Tibial nerve (tissue), 4 donors: ENCODE data around the gene FOXK2. TPM values are rescaled to one million over a fixed set of nuclear protein-coding genes. Genes with fewer than 3 reads are reported as not detected.
A peak's percentile ranks its signal among the peaks of the same experiment; 100 is the strongest.

Experiments used
- DNase-seq, 2 donors: peaks; one replicate each; pipeline ENCODE4 v3.0.0-alpha.2; 2019; ENCODE audit warnings: low spot score in 2 of 2
- H3K27ac ChIP-seq, 4 donors: fragments of 200-600 bp; sonication (generic) in 3 of 4; one replicate each; pipeline ENCODE4 v1.5.1; 2017 to 2019; ENCODE audit warnings: mild to moderate bottlenecking in 1 of 4
- H3K27me3 ChIP-seq, 2 donors: fragments of 200-600 bp; sonication (generic) in 1 of 2; one replicate each; pipeline versions ENCODE4 v1.5.1 to v1.6.0; 2017 to 2019
- H3K36me3 ChIP-seq, 3 donors: fragments of 200-600 bp; sonication (generic); one replicate each; pipeline ENCODE4 v1.5.1; 2018 to 2019
- H3K4me1 ChIP-seq, 4 donors: fragments of 200-600 bp; sonication (generic) in 3 of 4; one replicate each; pipeline ENCODE4 v1.5.1; 2017 to 2019
- H3K4me3 ChIP-seq, 4 donors: fragments of 200-600 bp; sonication (generic) in 3 of 4; one replicate each; pipeline ENCODE4 v1.5.1; 2017 to 2019; ENCODE audit warnings: mild to moderate bottlenecking in 1 of 4, moderate library complexity in 1 of 4
- H3K9me3 ChIP-seq, 4 donors: fragments of 200-600 bp; sonication (generic) in 3 of 4; one replicate each; pipeline ENCODE4 v1.5.1; 2017 to 2019
- EP300 ChIP-seq, 2 donors: sonication (generic); formaldehyde crosslinking; IDR thresholded peaks; one replicate each; pipeline ENCODE4 v1.6.1; 2017; ENCODE audit warnings: antibody characterized with exemption in 2 of 2, mild to moderate bottlenecking in 1 of 2
- POLR2A ChIP-seq, 2 donors: fragments of 450-650 bp; IDR thresholded peaks; one replicate each; pipeline ENCODE4 v1.6.1; 2017; ENCODE audit warnings: antibody characterized with exemption in 2 of 2, mild to moderate bottlenecking in 2 of 2, moderate library complexity in 2 of 2
- WGBS, 2 donors: methylation state at CpG; one replicate each; pipeline ENCODE4 v1.1.5; 2018; 5-methylcytosine and 5-hydroxymethylcytosine counted together
- total RNA-seq, 4 donors: library from RNA; depleted of rRNA; stranded (reverse); fragments of >200 nt; gene quantifications; one replicate each; pipeline ENCODE4 v1.1.0, GENCODE V29; 2016
- TF ChIP-seq, protein P1 (sequence below), 5 experiments: fragments of 200-600 bp in 3 of 5; fragments of 450-650 bp in 2 of 5; sonication (generic) in 3 of 5; IDR thresholded peaks; one replicate each; pipeline ENCODE4 v1.5.1; 2016 to 2019; ENCODE audit warnings: antibody characterized with exemption in 5 of 5, mild to moderate bottlenecking in 3 of 5, moderate library complexity in 2 of 5

Gene FOXK2
- total RNA-seq, 4 donors from 2014 or later, result 29.6 to 65.4 (median 33.3) TPM

DNA sequence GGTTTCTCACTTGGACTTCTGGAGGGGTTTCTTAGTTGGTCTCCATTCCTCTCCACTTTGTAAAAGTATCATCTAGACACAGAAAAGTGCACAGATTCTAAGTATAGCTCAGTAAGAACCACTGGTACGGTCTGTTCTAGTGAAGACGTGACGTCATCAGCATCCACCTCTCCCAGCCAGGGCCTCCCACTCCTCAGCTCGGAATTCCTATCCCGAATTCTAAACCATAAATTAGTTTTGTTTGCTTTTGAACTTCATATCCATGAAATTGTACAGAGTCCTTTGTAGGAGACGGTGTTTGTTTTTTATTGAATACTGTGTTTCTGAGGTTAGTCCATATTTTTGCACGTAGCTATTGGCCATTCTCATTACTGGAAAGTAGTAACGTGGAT lies 25.5 kb downstream of the FOXK2 start:
- peak overlapping the region; percentile 68 to 97 (median 90) for H3K27ac ChIP-seq
- H3K4me1 ChIP-seq, result peaks cover 0 to 92% (median 33%) of the 10 kb centered on the region in 4 donors
- no peaks in the 10 kb centered on the region for H3K36me3 ChIP-seq
- H3K4me3 ChIP-seq, result peak overlapping the region in 2 of 4 donors; percentile 4 to 36
- 37 to 39% methylated on average over 8 of the region's 8 CpGs for WGBS, 2 donors
- DNase-seq, result no peak
- no peaks in the 10 kb centered on the region for H3K27me3 ChIP-seq
- TF ChIP-seq POLR2A (IDR thresholded peaks at IDR 0.05) (no peak), EP300 (IDR thresholded peaks at IDR 0.05) (peak; percentile 50 to 84)
- no peaks in the 10 kb centered on the region for H3K9me3 ChIP-seq

GRCh38 chr17:82547981-82548380 lies 28.4 kb downstream of the FOXK2 start:
- peaks cover 0 to 84% (median 28%) of the 10 kb centered on the region in 4 donors for H3K4me1 ChIP-seq
- TF ChIP-seq POLR2A (IDR thresholded peaks at IDR 0.05) (no peak), EP300 (IDR thresholded peaks at IDR 0.05) (no peak)
- TF ChIP-seq, protein P1, sequence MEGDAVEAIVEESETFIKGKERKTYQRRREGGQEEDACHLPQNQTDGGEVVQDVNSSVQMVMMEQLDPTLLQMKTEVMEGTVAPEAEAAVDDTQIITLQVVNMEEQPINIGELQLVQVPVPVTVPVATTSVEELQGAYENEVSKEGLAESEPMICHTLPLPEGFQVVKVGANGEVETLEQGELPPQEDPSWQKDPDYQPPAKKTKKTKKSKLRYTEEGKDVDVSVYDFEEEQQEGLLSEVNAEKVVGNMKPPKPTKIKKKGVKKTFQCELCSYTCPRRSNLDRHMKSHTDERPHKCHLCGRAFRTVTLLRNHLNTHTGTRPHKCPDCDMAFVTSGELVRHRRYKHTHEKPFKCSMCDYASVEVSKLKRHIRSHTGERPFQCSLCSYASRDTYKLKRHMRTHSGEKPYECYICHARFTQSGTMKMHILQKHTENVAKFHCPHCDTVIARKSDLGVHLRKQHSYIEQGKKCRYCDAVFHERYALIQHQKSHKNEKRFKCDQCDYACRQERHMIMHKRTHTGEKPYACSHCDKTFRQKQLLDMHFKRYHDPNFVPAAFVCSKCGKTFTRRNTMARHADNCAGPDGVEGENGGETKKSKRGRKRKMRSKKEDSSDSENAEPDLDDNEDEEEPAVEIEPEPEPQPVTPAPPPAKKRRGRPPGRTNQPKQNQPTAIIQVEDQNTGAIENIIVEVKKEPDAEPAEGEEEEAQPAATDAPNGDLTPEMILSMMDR (IDR thresholded peaks at IDR 0.05), result no peak

GRCh38 chr17:82548681-82549303 lies 29.3 kb downstream of the FOXK2 start:
- Histone ChIP-seq H3K4me1 (peaks cover 0 to 84% (median 31%) of the 10 kb centered on the region in 4 donors), H3K9me3 (no peaks in the 10 kb centered on the region), H3K27ac (peak overlapping the region; percentile 24 to 97 (median 71)), H3K4me3 (no peak overlapping the region), H3K27me3 (no peaks in the 10 kb centered on the region), H3K36me3 (no peaks in the 10 kb centered on the region)
- WGBS, 2 donors, result 31 to 32% methylated on average over 13 to 15 of the region's 15 CpGs
- DNase-seq, result peak in 1 of 2 donors; percentile 48
- TF ChIP-seq POLR2A (IDR thresholded peaks at IDR 0.05), result no peak
- TF ChIP-seq EP300 (IDR thresholded peaks at IDR 0.05), result peak; percentile 70 to 73
- TF ChIP-seq, protein P1 (IDR thresholded peaks at IDR 0.05), result no peak

More at GRCh38 chr17:82547981-82548380, 28.4 kb downstream of the FOXK2 start:
- Histone ChIP-seq H3K36me3 (no peaks in the 10 kb centered on the region), H3K27ac (peak overlapping the region in 3 of 4 donors; percentile 10 to 97 (median 64)), H3K4me3 (no peak overlapping the region), H3K27me3 (no peaks in the 10 kb centered on the region), H3K9me3 (no peaks in the 10 kb centered on the region)
- 94 to 96% methylated on average over 4 of the region's 4 CpGs for WGBS, 2 donors
- no peak for DNase-seq

DNA sequence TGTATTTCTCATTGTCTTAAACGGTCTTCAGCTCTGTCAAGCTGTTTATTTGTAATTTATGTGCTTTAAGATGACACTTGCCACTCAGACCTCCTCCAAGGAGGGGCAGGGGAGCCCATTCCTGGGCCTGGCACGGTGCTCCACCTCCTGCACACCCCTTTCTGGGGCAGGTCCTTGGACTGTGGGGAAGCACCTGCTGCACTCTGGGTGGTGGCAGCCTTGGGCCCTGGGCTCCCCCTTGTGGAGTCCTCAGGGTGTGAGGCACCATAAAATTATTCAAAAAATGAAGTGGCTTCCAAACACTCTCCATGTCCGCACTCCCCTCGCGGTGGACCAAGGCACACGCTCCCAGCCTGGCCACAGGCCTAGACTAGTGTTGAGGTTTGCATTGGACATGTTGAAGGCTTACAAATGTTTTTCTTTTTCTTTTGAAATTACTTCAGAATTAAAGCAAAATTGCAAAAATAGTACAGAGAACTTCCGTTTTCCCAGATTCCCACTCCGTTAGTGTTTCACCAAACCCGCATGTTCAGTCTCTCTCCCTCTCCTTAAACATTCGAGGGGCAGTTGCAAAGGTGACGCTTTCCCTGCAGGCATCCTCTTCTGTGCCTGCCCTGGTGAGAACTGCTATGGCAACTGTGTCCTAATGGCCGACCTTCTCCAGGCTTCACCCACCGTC lies 32.4 kb downstream of the FOXK2 start:
- peak; percentile 51 to 59 for DNase-seq
- TF ChIP-seq, protein P1 (IDR thresholded peaks at IDR 0.05), result peak; percentile 67 to 80 (median 74)
- TF ChIP-seq EP300 (IDR thresholded peaks at IDR 0.05) (peak in 1 of 2 donors; percentile 54), POLR2A (IDR thresholded peaks at IDR 0.05) (no peak)
- Histone ChIP-seq H3K27ac (peak overlapping the region in 3 of 4 donors; percentile 32 to 72 (median 71)), H3K36me3 (no peaks in the 10 kb centered on the region), H3K4me1 (peaks cover 0 to 74% (median 29%) of the 10 kb centered on the region in 4 donors), H3K27me3 (no peaks in the 10 kb centered on the region), H3K9me3 (no peaks in the 10 kb centered on the region), H3K4me3 (no peak overlapping the region)
- WGBS, 2 donors, result 37 to 44% methylated on average over 13 of the region's 13 CpGs

DNA sequence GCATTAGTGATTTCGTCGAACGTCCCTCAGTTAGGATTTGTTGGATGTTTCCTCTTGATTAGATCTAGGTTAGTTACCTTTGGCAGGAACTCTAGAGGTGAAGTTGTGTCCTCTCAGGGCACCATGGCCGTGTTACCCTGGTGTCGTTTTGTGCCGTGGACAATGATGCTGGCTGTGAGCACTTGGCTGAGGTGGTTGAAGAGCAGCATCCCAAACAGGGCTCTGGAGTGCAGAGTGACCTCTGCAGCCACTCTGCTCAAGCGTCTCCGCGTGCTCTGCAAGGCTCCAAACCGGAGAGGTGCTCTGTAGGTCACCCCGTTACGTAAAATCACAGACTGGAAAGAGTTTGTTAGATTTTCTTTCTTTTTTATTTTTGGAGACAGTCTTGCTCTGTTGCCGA lies 33.0 kb downstream of the FOXK2 start:
- Histone ChIP-seq H3K36me3 (no peaks in the 10 kb centered on the region), H3K27ac (peak overlapping the region in 3 of 4 donors; percentile 32 to 72 (median 71)), H3K27me3 (no peaks in the 10 kb centered on the region), H3K9me3 (no peaks in the 10 kb centered on the region), H3K4me3 (no peak overlapping the region), H3K4me1 (peaks cover 0 to 68% (median 29%) of the 10 kb centered on the region in 4 donors)
- no peak for DNase-seq
- no peak for TF ChIP-seq POLR2A (IDR thresholded peaks at IDR 0.05)
- no peak for TF ChIP-seq EP300 (IDR thresholded peaks at IDR 0.05)
- TF ChIP-seq, protein P1 (IDR thresholded peaks at IDR 0.05), result no peak
- WGBS, 2 donors, result 63 to 80% methylated on average over 13 of the region's 13 CpGs
